Measurements from ENCODE around the gene AEN. TPM values are rescaled to one million over a fixed set of nuclear protein-coding genes. Genes with fewer than 3 reads are reported as not detected.

Gene AEN, protein sequence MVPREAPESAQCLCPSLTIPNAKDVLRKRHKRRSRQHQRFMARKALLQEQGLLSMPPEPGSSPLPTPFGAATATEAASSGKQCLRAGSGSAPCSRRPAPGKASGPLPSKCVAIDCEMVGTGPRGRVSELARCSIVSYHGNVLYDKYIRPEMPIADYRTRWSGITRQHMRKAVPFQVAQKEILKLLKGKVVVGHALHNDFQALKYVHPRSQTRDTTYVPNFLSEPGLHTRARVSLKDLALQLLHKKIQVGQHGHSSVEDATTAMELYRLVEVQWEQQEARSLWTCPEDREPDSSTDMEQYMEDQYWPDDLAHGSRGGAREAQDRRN
- 23.9 and 28.7 TPM in 2 replicates for total RNA-seq (2014; rRNA removed; shearing (Covaris generic))

DNA sequence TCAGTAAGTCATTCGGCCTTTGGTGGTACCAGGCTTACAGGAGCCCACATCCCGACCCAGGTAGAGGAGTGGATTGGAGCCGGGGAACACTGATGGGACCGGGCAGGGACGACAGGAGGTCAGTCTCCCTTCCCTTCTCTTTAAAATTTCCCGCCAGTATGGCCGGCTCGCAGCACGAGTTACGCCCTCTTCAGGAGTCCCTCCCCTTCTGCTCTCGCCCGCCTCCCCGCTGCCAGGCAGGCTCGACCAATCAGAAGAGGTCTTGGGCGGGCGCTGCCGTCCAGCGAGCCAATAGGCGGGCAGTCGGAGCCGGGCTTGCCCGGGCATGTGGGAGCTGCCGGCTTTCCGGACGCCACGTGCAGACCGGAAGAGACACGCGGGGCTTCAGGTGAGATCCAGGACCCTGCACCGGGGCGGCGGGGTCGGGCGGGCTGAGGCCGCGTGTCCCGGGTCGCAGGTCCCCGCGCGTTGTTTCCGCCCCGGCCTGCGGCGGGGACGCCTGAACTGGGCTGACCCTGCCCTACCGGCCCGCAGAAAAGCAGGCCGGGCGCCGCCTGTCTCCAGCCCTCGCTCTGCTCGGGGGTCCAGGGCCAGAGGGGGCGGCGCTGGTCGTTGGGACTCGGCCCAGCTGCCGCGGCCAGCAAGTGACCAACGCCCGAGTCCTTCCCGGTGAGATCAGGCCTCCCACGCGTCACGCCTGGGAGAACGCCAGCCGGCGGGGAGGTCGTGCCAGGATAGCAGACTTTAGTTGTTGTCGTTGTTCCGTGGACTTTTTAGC, at the start of gene AEN:
Gene AEN (plus strand): TSS at position 346 of the 778 bp plus-strand sequence. CDS start 4,870 bp downstream, outside the sequence.
- DNase-seq (ENCODE audit: low spot score), result peak; percentile 94

DNA sequence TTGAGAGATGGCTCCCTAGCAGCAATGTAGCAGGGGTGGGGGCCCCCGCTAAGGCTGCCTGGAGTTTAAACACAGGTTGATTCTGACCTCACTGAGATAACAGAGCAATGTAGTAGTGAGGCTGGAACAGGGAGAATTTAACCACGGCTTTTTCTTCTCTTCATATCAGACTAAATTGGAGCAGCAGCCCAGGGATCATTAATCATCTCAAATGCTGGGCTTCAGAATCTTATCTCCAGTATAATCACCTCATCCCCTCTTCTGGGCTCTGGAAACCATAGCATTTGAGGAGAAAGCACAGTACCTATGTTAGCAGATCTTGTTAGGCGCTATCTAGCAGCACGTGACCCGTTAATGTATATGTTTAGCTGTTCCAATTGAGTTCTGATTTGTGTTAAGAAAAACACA, 49.3 kb upstream of the AEN start:
- no peak for DNase-seq (ENCODE audit: low spot score)

DNA sequence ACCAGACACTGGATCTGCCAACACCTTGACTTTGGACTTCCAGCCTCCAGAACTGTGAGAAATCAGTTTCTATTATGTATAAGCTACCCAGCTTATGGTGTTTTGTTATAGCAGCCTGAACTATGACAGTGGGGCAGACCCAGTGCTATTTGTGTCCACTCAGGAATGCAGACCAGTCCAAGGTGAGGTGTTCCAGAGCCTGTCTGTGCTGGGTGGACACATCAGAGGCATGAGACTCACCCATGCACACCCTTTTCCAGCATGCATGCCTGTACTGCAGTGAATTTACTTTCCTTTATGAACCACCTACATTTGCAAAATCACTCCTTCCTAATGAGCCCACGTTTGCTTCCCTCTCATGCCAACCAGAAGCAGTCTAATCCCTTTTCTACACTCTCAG, 47.1 kb upstream of the AEN start:
- DNase-seq (ENCODE audit: low spot score), result no peak

DNA sequence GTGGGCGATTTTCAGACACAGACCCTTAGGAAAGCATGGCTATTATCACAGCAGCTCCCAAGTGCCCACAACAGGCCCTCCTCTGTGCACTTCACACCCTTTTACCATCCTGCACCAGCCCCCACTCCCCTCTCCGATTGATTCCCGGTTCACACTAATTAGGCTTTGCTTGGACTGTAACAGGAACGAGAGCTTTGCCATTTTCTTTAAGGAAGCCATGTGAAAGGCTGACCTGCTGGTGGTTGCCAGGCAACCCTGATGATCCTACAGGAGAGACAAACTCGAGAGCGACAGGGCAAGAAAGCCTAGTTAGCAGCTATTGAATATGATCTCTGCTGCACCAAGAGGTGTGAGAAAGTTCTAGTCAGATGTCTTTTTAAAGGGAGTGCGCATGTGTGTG, 46.5 kb upstream of the AEN start:
- DNase-seq (ENCODE audit: low spot score), result no peak

DNA sequence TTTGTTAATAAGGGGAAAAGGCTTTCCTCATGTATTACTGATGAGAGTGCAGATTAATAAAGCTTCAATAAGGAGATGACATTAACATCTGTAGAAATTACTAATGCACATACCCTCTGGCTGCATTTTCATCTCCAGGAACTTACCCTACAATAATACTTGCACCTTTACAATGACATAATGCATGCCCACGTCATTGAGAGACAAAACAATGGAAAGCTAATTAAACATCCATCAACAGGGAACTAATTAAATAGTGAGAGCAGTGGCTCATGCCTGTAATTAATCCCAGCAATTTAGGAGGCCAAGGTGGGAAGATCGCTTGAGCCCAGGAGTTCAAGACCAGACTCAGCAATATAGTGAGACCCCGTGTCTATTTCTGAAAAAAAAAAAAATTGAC, 41.8 kb upstream of the AEN start:
- DNase-seq (ENCODE audit: low spot score), result no peak

DNA sequence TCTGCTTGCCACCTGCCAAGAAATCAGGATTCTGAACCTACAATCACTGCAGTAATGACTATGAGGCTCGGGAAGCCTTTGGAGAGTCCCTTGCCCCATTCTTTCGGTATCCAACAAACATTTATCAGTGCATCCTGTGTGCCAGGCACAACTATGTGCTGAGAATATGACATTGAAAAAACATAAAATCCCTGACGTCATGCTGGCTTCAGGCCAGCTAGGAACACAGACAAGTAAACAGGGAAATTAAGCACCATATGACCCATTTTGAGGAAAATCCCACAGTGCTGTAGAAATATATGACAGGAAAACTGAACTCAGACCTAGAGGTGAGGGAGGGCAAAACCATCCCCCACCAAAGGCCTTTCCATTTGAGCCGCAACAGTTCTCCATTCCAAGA, 40.6 kb upstream of the AEN start:
- no peak for DNase-seq (ENCODE audit: low spot score)

DNA sequence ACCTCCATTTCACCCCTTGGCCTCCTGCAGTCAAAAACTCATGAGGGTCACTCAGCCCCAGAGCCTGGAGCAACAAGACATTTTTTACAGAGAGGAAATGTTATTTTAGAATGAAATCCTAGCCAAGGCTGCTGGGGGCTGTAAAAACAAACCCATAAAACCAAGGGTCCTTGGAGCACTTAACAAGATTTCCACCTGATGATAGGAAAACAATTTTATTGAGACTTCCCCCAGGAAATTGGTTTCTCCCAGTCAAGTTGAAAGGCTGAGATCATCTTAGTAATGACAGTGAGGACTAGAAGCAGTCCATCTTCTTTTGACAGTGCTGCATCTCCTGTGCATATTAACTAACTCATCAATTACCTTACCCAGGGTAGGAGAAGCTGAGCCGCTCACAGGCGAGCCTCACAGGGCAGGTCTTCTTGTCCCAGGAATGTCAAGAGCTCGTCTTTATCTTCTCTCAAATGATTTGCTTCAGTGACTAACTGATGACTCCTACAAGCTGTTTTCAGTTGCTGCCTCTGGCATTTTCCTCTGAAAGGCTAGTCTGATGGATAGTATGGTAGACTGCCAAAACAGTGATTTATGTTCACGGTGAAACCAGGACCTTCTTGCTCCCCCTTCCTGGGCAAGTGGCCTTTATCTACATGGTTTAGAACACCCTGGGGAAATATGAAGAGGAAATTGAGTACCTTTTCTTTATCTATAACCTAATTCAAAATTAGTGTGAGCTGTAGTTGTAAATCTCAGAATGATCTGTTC, 34.6 kb upstream of the AEN start:
- DNase-seq (ENCODE audit: low spot score), result no peak

DNA sequence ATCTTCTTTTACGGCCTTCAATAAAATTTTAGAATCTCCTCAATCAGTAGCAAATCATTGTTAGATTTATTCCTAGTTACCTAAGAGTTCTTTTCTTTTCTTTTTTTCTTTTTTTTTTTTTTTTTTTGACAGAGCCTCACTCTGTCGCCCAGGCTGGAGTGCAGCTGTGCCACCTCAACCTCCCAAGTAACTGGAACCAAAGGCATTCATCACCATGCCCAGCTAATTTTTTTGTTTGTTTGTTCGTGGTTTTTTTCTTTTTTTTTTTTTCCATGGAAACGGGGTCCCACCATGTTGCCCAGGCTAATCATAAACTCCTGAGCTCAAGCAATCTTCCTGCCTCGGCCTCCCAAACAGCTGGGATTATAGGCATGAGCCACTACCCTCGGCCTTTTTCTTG, 30.4 kb upstream of the AEN start:
- DNase-seq (ENCODE audit: low spot score), result no peak

DNA sequence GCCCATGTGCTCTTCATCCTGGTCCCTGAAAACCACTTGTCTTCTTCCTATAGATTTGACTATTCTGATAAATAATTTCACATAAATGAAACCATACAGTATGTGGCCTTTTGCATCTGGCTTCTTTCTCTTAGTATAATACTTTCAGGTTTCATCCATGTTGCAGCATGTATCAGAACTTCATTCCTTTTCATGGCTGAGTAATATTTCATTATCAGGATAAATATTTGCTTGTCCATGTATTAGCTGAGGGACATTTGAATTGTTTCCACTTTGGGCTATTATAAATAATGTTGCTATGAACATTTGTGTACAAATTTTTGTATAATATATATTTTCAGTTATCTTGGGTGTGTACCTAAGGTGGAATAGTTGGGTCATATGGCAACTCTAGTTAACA, 29.8 kb upstream of the AEN start:
- no peak for DNase-seq (ENCODE audit: low spot score)

DNA sequence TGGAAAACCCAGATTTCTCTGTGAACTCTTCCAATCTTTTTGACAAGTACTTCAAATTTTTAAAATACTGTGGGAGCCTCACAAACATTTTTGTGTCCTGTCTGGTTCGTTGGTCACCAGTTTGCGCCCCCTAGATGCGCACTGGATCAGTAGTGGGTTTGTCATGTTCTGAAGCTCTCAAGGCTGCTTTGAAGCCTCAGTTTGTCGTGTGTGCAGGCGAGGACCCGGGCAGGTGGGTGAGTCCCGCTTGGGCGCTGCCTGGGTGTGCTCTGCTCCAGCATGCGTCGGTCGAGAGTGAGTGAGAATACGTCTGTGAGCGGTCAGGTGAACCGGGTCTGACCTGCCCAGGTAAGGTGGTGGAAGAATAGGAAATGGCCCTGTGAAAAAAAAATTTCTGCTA, 17.3 kb upstream of the AEN start:
- no peak for DNase-seq (ENCODE audit: low spot score)

DNA sequence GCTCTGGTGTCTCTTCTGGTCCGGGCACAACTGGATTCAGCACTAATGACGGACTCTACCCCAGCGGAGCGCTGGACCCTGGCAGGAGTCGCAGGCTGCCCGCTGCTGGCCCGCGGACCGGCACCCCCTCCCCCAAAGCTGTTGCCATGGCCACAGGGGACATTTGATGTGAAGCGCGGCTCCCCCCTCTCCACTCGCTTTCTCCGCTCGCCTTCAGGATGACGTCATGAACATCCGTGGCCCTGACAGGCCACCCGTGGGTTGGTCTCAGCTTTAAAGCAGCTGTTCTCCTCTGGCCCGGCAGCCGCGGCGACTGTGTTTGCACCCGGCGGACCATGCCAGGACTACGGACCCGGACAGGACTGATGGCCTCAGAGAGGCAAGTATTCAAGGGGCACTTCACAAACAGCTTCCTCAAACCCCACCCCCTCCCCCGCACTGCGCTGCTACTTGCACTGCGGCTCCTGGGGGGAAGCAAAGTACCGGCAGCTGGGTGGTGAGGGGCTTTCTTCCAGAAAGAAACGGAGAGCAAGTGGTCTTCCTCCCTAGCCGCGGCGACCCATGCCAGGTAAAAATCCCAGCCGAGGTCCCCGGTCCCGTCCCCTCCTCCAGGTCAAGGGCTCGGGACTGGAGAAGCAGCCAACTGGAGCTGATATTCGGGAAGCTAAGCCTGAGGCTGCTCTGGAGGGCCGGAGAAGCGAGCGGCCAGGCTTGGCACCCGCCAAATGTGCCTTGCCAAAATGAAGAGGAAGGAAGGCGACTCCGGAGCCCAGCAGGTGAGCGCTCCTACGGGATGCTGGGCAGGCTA, 16.6 kb upstream of the AEN start:
- no peak for DNase-seq (ENCODE audit: low spot score)

DNA sequence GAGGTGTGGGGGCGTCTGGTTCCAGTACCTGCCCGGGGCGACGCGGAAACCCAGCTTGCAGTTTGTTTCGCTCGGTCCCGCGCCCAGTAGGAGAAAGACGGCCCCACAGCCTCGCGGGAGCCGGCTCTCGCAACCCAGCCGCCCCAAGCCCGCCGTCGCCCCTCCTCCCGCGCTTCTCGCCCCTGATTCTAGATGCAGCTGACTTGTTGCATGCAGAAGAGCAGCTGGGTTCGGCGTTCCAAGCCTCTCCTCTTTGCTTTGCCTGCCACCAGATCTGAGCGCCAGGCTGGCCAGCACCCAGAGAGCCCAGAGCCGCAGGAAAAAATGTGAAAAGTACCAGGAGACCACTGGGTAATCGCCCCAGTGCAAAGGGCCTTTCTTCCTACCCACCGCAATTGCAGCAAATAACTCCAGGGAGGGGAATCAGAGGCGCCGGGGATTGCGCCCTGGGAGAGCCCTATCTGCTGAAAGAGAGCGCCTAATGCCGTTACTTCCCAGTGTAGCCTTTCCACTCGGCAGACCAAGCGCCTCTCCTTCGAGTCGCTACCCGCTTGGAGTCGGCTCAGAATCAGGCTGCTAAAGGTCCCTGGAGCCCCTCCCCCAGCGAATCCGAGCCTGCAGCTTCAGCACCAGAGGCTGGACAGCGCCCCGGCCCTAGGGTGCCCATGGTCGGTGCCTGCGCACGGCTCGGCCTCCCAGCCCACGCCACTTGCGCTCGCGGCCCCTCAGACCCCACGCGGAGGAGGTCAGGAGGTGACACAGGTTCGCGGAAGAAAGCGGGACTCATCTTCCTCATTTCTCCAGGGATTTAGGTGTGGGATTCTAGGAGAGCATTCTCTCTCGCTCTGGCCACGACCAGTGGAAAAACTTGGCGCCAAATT, 15.7 kb upstream of the AEN start:
- DNase-seq (ENCODE audit: low spot score), result no peak

DNA sequence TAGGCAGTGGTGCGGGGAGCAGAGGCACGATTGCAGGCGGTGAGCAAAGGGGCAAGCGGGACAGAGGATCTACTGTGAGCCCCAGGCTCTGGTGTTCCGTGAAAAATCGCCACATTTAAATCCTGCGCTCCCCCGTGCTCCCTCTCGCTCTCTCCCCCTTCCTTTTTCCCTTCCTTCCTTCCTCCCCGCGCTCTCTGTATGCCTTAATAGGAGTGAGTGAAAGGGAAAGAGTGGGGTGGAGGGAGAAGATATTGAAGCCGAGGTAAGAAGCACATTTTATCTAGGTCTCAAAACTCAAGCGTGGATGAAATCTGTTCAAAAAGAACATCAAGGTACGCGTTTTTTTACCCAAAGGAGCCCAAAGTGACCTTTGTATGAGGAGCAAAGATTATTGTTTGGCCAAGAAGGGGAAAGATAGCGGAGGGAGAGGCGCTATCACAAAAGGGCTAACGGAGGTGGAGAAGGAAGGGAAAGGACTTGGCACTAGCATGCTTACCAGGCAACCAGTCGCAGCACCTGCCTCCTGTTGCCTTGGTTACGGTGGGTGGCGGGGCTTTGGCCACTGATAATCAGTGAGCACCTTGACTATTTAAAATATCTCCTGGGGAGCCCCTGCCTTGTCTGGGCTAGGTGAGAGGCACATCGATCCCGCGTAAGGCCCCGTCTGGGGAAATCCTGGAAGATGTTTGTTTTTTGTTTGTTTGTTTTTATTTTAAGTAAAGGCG, 14.9 kb upstream of the AEN start:
- no peak for DNase-seq (ENCODE audit: low spot score)

DNA sequence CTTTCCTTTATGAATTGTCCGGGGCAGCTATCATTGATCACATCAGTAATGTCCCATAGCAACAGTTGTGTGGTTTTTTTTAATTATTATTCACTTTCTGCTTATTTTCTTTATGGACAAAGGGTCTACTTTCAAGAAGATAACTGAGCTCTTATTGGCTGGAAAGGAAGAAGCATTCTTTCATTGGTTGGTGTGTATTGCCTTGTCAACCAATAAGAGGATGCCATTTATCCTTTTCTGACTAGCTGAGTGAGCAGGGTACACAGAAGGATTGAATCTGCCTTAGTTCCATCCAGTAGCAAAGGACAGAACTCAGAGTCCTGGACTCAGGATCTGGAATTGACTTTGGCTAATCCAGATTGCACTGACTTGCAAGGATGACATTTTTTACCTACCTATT, 13.2 kb upstream of the AEN start:
- no peak for DNase-seq (ENCODE audit: low spot score)

DNA sequence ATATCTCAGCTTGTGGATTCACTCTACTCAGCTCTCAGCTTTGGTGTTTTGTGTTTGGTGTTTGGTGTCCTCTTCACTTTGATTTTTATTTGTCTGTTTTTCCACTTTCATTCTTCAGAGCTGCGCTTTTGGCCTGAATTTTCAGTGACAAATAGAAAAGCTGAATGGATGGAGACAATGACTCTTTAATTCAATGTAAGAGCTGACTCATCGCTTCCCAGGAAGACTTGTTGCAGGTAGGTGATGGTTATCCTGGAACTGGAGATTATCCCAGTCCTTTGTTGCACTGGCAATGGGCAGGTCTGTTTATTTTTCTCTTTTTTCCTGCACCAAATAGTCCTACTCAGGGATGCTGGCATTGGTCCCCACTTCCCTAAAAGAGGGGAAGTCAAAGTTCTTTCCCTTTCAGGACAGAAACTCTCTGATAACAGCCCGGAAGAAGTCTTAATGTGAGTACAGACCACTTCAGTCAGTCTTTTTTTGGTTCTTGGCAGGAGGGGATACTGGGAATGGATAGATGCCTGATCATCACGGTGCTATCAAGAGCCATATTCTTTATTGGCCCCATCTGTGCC, 12.4 kb upstream of the AEN start:
- no peak for DNase-seq (ENCODE audit: low spot score)

DNA sequence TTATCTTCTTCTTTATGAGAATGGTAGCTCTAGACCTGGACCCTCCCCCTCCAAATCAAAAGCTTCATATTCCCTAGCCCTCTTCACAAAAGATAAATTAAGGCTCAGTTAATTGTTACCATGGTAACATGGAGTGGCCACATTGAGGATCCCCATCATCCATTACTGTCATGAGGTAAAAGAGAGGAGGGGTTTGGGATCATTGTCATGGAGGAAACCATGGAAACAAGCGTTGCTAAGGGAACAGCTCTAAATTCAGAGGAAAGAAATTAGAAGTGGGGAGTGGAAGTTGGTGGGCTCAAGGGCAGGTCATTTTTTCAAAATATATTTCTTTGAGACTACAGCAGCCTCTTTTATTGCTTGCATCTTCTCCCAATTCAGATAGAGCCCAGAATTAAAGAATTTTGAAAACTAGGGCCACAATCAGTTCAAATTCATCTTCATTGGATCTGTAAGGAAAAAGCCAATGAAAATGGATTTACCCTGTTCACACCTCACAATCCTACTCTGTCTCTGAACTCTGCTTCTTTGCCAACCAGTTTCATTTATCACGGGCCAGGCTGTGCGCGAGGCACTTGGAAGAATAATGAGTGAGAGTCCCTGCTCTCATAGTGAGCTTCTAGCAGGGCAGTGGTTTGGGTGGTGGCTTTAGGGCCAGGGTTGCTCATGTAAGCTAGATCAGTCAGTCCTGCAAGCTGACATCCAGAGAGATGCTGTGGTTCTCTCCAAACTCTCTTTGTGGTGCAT, 11.6 kb upstream of the AEN start:
- no peak for DNase-seq (ENCODE audit: low spot score)

DNA sequence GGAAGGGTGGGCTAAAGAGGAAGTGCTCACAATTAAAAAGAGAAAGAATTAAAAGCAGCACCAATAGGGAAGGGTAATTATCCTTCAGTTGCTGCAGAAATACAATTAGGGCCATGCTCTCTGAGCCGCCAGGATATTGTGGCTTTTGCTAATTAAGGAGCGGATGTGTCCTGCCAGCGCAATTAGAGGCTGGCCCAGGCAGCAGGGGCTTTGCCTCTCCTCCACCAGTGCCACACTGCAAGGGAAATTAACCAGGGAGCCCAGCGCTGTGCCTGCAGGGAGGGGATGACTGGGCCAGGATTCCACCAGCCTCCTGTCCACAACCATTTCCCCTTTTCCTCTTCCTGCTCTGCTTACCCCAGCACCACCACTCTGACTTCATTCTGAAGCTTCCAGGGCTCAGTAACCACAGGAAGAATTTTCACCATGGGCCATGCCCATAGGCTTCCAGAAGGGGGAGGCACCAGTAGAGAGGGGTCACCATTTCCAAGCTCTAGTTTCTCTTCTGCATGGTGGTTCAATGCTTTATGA, 10.4 kb upstream of the AEN start:
- DNase-seq (ENCODE audit: low spot score), result peak; percentile 42

DNA sequence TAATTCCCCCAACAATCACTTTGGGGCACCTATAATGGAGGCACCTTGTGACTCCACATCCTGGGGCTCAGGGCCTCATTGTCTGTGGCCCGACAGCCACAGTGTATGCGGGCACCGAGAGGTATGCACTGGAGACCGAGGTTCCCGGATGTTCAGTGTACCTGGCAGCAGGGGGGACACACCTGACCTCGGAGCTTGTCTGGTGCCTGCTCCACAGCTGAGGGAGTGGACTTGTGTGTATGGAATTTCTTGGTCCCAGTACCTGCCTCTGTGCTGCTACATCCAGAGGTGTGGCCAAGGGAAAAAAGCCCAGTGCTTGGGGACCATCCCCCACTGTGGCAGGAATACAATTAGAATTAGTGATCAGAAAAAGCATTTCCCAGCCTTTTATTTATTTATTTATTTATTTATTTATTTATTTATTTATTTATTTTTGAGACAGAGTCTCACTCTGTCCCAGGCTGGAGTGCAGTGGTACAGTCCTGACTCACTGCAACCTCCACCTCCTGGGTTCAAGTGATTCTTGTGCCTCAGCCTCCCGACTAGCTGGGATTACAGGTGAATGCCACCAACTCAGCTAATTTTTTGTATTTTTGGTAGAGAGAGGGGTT, 8.8 kb upstream of the AEN start:
- DNase-seq (ENCODE audit: low spot score), result no peak

All from H4 (cell line).